Loucy (cell line): ENCODE results near the gene EIF2S1.

Experiments used
- EZH2phosphoT487 ChIP-seq: fragments of 200-600 bp; IDR thresholded peaks from 2 replicates; pipeline ENCODE4 v1.6.1; 2018; ENCODE audit warnings: antibody characterized with exemption, mild to moderate bottlenecking, moderate library complexity, borderline replicate concordance
- TF ChIP-seq, protein P1 (sequence below): fragments of 200-600 bp; sonication (generic); conservative IDR thresholded peaks from 2 replicates; pipeline ENCODE4 v1.5.1; 2014; ENCODE audit warnings: mild to moderate bottlenecking, antibody characterized with exemption, low read length

DNA sequence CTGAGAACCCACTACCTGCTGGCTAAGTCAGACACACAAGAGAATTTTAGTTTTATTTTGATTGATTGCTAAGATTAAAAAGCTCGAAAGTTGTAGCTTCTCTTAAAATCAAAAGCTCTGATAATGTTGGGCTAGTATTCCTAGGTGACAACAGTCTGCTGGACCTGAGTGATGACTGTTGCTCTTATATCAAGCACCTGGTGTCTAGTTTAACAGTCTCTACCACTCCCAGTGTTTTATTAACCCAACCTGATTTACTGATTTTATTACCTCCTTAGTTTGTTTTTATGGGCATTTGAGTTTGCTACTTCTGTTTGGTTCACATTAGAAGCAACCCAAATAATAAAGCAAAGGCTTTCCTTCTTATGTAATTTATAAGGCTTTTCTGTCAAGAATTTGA is 42.3 kb upstream of the EIF2S1 start:
- no peak for TF ChIP-seq EZH2phosphoT487
- TF ChIP-seq, protein P1, sequence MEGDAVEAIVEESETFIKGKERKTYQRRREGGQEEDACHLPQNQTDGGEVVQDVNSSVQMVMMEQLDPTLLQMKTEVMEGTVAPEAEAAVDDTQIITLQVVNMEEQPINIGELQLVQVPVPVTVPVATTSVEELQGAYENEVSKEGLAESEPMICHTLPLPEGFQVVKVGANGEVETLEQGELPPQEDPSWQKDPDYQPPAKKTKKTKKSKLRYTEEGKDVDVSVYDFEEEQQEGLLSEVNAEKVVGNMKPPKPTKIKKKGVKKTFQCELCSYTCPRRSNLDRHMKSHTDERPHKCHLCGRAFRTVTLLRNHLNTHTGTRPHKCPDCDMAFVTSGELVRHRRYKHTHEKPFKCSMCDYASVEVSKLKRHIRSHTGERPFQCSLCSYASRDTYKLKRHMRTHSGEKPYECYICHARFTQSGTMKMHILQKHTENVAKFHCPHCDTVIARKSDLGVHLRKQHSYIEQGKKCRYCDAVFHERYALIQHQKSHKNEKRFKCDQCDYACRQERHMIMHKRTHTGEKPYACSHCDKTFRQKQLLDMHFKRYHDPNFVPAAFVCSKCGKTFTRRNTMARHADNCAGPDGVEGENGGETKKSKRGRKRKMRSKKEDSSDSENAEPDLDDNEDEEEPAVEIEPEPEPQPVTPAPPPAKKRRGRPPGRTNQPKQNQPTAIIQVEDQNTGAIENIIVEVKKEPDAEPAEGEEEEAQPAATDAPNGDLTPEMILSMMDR = no peak
